MCF 10A (cell line): ENCODE results near the gene DUSP16. TPM values are rescaled to one million over a fixed set of nuclear protein-coding genes. Genes with fewer than 3 reads are reported as not detected.

Experiments
- BruUV-seq: library from RNA; stranded (reverse); fragments of 400-500 nt; replicated peaks from 2 replicates; lab custom pipeline; 2021; lab: Mats Ljungman, UMichigan
- CTCF ChIA-PET: fragments of 300-600 bp; sonication (Branson Sonifier 250); formaldehyde crosslinking; extraction: SDS; loops from one replicate; lab custom pipeline; 2021; ENCODE audit warnings: antibody characterized with exemption, inconsistent platforms; lab: Yijun Ruan, JAX
- POLR2A ChIA-PET: fragments of 300-600, 350-650 bp; sonication (Branson Sonifier 250); formaldehyde crosslinking; extraction: SDS; loops from one replicate; lab custom pipeline; 2020; ENCODE audit warnings: antibody characterized with exemption, inconsistent platforms; lab: Yijun Ruan, JAX
- DNase-seq: peaks from one replicate; pipeline ENCODE4 v3.0.0-alpha.2; 2018; ENCODE audit not compliant: unreplicated experiment
- H3K27ac Mint-ChIP-seq: one replicate; pipeline ENCODE4 v1.8.0; 2022; ENCODE audit warnings: mild to moderate bottlenecking, low read depth, mixed read lengths; ENCODE audit not compliant: unreplicated experiment
- H3K27me3 Mint-ChIP-seq: one replicate; pipeline ENCODE4 v1.8.0; 2022; ENCODE audit warnings: mixed read lengths; ENCODE audit not compliant: insufficient read depth, unreplicated experiment
- H3K36me3 Mint-ChIP-seq: one replicate; pipeline ENCODE4 v1.8.0; 2022; ENCODE audit warnings: mild to moderate bottlenecking, moderate library complexity, mixed read lengths; ENCODE audit not compliant: insufficient read depth, unreplicated experiment
- H3K4me1 Mint-ChIP-seq: one replicate; pipeline ENCODE4 v1.8.0; 2022; ENCODE audit warnings: mixed read lengths; ENCODE audit not compliant: insufficient read depth, unreplicated experiment
- H3K4me3 Mint-ChIP-seq: one replicate; pipeline ENCODE4 v1.8.0; 2022; ENCODE audit warnings: mild to moderate bottlenecking, moderate library complexity, mixed read lengths; ENCODE audit not compliant: unreplicated experiment
- H3K9me3 Mint-ChIP-seq: one replicate; pipeline ENCODE4 v1.8.0; 2022; ENCODE audit warnings: mixed read lengths; ENCODE audit not compliant: unreplicated experiment
- intact Hi-C: fragments of 100-400 bp; cut with micrococcal nuclease; formaldehyde crosslinking; loops from 2 replicates; pipeline ENCODE4 v1.14.1; 2022
- total RNA-seq: library from RNA; stranded (reverse); gene quantifications from 2 replicates; pipeline ENCODE4 v1.2.3, GENCODE V29; 2022
- TF ChIP-seq, protein P1 (sequence below): fragments of 200-600 bp; IDR thresholded peaks from one replicate; pipeline ENCODE4 v1.8.0; 2022; ENCODE audit warnings: antibody characterized with exemption, mild to moderate bottlenecking; ENCODE audit not compliant: unreplicated experiment

Gene DUSP16
- total RNA-seq, 1 experiment from 2014 or later = 20.7 TPM

DNA sequence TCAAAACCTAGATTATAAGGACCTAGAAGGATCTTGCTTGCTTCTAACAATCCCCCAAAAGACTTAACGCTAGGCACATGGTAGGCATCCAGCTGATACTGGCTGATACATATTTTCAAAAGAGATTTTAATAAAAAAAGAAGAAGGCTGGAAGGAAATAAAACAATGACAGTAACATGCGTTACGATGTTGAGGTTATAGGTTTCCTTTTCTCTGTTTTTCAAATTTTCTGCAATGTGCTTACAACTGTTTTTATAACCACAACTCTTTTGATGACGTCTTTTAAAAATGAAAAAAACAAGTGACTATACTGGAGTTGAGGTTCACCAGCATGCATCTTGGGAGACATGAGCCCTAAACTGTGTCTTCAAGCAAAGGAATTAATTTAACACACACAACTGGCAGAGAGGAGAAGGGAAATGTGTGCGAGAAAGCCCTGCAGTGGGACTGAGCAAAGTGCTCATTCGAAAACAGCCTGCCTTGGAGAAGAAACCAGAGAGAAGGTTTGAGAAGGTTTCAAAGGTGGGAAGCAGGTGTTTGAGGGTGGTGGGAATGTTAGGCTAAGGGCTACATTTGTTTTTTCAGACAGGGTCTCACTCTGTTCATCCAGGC, 80.4 kb downstream of the DUSP16 start:
- intact Hi-C loops = no loop called here
- no peak for DNase-seq
- BruUV-seq = no TSS peak
- Mint-ChIP-seq H3K9me3 (no peaks in the 10 kb centered on the region), H3K27ac (no peak overlapping the region), H3K36me3 (peaks cover 49% of the 10 kb centered on the region), H3K4me3 (no peak overlapping the region), H3K27me3 (no peaks in the 10 kb centered on the region), H3K4me1 (no peaks in the 10 kb centered on the region)
- ChIA-PET POLR2A (interaction anchor here (0.6 to 1.0 kb wide), 2 partner anchors 84 to 216 kb away, joined by 3 read pairs; no protein-coding TSS in a partner anchor), CTCF (interaction anchor here (1.4 kb wide), 1 partner anchor 18 kb away, joined by 5 read pairs; no protein-coding TSS in a partner anchor)
- TF ChIP-seq, protein P1, sequence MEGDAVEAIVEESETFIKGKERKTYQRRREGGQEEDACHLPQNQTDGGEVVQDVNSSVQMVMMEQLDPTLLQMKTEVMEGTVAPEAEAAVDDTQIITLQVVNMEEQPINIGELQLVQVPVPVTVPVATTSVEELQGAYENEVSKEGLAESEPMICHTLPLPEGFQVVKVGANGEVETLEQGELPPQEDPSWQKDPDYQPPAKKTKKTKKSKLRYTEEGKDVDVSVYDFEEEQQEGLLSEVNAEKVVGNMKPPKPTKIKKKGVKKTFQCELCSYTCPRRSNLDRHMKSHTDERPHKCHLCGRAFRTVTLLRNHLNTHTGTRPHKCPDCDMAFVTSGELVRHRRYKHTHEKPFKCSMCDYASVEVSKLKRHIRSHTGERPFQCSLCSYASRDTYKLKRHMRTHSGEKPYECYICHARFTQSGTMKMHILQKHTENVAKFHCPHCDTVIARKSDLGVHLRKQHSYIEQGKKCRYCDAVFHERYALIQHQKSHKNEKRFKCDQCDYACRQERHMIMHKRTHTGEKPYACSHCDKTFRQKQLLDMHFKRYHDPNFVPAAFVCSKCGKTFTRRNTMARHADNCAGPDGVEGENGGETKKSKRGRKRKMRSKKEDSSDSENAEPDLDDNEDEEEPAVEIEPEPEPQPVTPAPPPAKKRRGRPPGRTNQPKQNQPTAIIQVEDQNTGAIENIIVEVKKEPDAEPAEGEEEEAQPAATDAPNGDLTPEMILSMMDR = no peak

DNA sequence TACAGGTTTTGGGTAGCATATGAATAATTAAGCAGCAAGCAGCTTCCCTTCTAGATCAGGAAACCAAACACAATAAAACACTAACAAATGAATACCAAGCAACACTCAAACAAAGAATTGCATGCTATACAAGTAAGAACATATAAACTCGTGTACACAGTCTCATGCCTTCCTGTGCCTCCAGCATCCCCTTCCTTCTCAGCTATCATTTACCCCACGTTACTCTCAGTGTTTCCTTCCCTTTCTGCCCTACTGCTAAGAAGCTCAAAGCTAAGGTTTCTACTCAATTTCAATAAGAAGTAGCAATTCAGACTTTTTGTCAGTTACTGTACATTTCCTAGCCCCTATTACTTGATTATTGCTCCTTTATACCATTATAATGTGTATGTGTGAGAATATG, 81.0 kb downstream of the DUSP16 start:
- intact Hi-C loops = no loop called here
- Mint-ChIP-seq H3K27me3 (no peaks in the 10 kb centered on the region), H3K9me3 (no peaks in the 10 kb centered on the region), H3K4me3 (no peak overlapping the region), H3K36me3 (peaks cover 49% of the 10 kb centered on the region), H3K4me1 (no peaks in the 10 kb centered on the region), H3K27ac (no peak overlapping the region)
- DNase-seq = no peak
- CTCF ChIA-PET = interaction anchor here (1.4 kb wide), 1 partner anchor 18 kb away, joined by 5 read pairs; no protein-coding TSS in a partner anchor
- POLR2A ChIA-PET = interaction anchor here (0.7 kb wide), 1 partner anchor 24 kb away, joined by 3 read pairs; no protein-coding TSS in a partner anchor
- no TSS peak for BruUV-seq
- TF ChIP-seq, protein P1 = no peak

DNA sequence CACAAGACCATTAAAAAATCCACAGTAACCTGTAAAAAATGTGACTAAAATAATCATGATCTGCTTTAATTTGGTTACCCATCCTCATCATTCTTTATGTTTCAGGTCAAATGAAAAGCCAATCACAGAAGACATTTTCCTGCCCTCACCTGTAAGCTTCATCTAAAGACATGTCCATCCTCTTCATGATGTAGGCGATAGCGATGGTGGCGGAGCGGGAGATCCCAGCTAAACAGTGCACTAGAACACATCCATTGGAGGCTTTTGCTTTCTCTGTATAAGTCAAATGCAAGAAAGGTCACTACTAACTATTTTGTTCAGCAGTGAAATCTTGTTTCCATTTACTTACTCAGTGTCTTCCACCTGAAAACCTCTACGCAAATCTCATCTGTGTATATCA, 82.6 kb downstream of the DUSP16 start:
- Mint-ChIP-seq H3K4me3 (no peak overlapping the region), H3K36me3 (peaks cover 53% of the 10 kb centered on the region), H3K9me3 (no peaks in the 10 kb centered on the region), H3K27ac (no peak overlapping the region), H3K27me3 (no peaks in the 10 kb centered on the region), H3K4me1 (no peaks in the 10 kb centered on the region)
- CTCF ChIA-PET = interaction anchor here (0.6 to 1.5 kb wide), 3 partner anchors 23 to 257 kb away, joined by 3 to 4 read pairs (median 3); no protein-coding TSS in a partner anchor
- BruUV-seq = no TSS peak
- POLR2A ChIA-PET = interaction anchor here (0.9 kb wide), 1 partner anchor 30 kb away, joined by 4 read pairs; no protein-coding TSS in a partner anchor
- intact Hi-C loops = no loop called here
- no peak for DNase-seq
- TF ChIP-seq, protein P1 = no peak

DNA sequence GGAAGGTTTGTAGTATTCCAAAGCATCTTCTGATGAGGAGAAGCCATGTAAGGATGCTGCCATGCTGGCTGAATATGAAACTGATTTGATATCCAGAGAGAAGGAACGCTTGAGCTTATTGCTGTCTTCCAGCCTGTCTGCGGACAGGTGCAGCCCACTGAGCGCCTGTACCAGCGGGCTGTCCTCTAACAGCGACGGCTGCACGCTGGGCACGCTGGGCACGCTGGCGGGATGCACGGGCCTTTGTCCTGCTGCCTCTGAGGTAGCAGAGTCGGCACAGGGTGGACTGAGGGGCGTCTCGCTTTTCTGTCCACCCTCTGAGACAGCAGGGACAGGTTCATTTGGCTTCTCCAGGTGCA, 85.2 kb downstream of the DUSP16 start:
- Mint-ChIP-seq H3K27ac (no peak overlapping the region), H3K36me3 (peaks cover 35% of the 10 kb centered on the region)
- no TSS peak for BruUV-seq

More for the DNA sequence above, 85.2 kb downstream of the DUSP16 start:
- H3K27me3 Mint-ChIP-seq = no peaks in the 10 kb centered on the region
- intact Hi-C loops = no loop called here
- CTCF ChIA-PET = interaction anchor here (0.6 kb wide), 1 partner anchor 110 kb away, joined by 3 read pairs; no protein-coding TSS in a partner anchor
- DNase-seq = no peak
- no peaks in the 10 kb centered on the region for H3K9me3 Mint-ChIP-seq
- H3K4me1 Mint-ChIP-seq = no peaks in the 10 kb centered on the region
- no peak overlapping the region for H3K4me3 Mint-ChIP-seq
- POLR2A ChIA-PET = interaction anchor here (1.2 kb wide), 1 partner anchor 9 kb away, joined by 4 read pairs; no protein-coding TSS in a partner anchor
- TF ChIP-seq, protein P1 = no peak
